ENCODE data around the gene ITGA8. TPM values are rescaled to one million over a fixed set of nuclear protein-coding genes. Genes with fewer than 3 reads are reported as not detected.

The ITGA8 gene
- total RNA-seq, 2 donors from 2014 or later = 2.1 to 3.5 TPM

- Histone ChIP-seq H3K9me3 (no peaks in the 10 kb centered on the region), H3K36me3 (no peaks in the 10 kb centered on the region), H3K9ac (ENCODE audit: low read depth in 2 of 2, low read length in 2 of 2) (no peak overlapping the region), H3K4me1 (no peaks in the 10 kb centered on the region), H3K27me3 (no peaks in the 10 kb centered on the region), H3K4me3 (no peak overlapping the region), H3K27ac (no peak overlapping the region)
- intact Hi-C loops (cut with DNase I) = no loop called here
- no peak for TF ChIP-seq CTCF (IDR thresholded peaks at IDR 0.05)
- DNase-seq = no peak
Measured at GRCh38 chr10:15603446-15604011, 116.2 kb downstream of the ITGA8 start.

- no peak for DNase-seq
- Histone ChIP-seq H3K4me3 (no peak overlapping the region), H3K36me3 (no peaks in the 10 kb centered on the region), H3K9ac (ENCODE audit: low read depth in 2 of 2, low read length in 2 of 2) (no peak overlapping the region), H3K4me1 (no peaks in the 10 kb centered on the region), H3K9me3 (no peaks in the 10 kb centered on the region), H3K27me3 (no peaks in the 10 kb centered on the region), H3K27ac (no peak overlapping the region)
- intact Hi-C loops (cut with DNase I) = no loop called here
- no peak for TF ChIP-seq CTCF (IDR thresholded peaks at IDR 0.05)
Measured at GRCh38 chr10:15601819-15602218, 117.9 kb downstream of the ITGA8 start.

GRCh38 chr10:15595260-15595659 lies 124.5 kb downstream of the ITGA8 start:
- Histone ChIP-seq H3K4me1 (no peaks in the 10 kb centered on the region), H3K4me3 (no peak overlapping the region), H3K9me3 (no peaks in the 10 kb centered on the region), H3K27me3 (no peaks in the 10 kb centered on the region), H3K9ac (ENCODE audit: low read depth in 2 of 2, low read length in 2 of 2) (no peak overlapping the region), H3K36me3 (no peaks in the 10 kb centered on the region), H3K27ac (no peak overlapping the region)
- no peak for TF ChIP-seq CTCF (IDR thresholded peaks at IDR 0.05)
- no peak for DNase-seq
- intact Hi-C loops (cut with DNase I) = no loop called here

- TF ChIP-seq CTCF (IDR thresholded peaks at IDR 0.05) = no peak
- no peaks in the 10 kb centered on the region for H3K4me1 ChIP-seq
- H3K4me3 ChIP-seq = no peak overlapping the region
- intact Hi-C loops (cut with DNase I) = no loop called here
- H3K9me3 ChIP-seq = no peaks in the 10 kb centered on the region
- no peaks in the 10 kb centered on the region for H3K36me3 ChIP-seq
- H3K27ac ChIP-seq = no peak overlapping the region
- no peak overlapping the region for H3K9ac ChIP-seq (ENCODE audit: low read depth in 2 of 2, low read length in 2 of 2)
- H3K27me3 ChIP-seq = no peaks in the 10 kb centered on the region
- DNase-seq = no peak
Measured at GRCh38 chr10:15591937-15592336, 127.8 kb downstream of the ITGA8 start.

- Histone ChIP-seq H3K9ac (ENCODE audit: low read depth in 2 of 2, low read length in 2 of 2) (no peak overlapping the region), H3K4me1 (no peaks in the 10 kb centered on the region), H3K27me3 (no peaks in the 10 kb centered on the region), H3K27ac (no peak overlapping the region), H3K36me3 (no peaks in the 10 kb centered on the region), H3K9me3 (no peaks in the 10 kb centered on the region), H3K4me3 (no peak overlapping the region)
- TF ChIP-seq CTCF (IDR thresholded peaks at IDR 0.05) = no peak
- intact Hi-C loops (cut with DNase I) = no loop called here
- no peak for DNase-seq
Measured at GRCh38 chr10:15591431-15591830, 128.3 kb downstream of the ITGA8 start.
